Mucosa of descending colon (tissue), 3 donors: Measurements from ENCODE around the gene MSI2. TPM values are rescaled to one million over a fixed set of nuclear protein-coding genes. Genes with fewer than 3 reads are reported as not detected.

Source experiments
- ATAC-seq: fragments of 200-7000 bp; cut with Tn5 transposase; one replicate; pipeline ENCODE4 v1.9.1; 2020; ENCODE audit warnings: mild to moderate bottlenecking, moderate library complexity
- DNase-seq, 3 donors: peaks; one replicate each; pipeline ENCODE4 v3.0.0-alpha.2; 2020
- H3K36me3 ChIP-seq: fragments of 200-600 bp; one replicate; pipeline ENCODE4 v1.8.0; 2021; ENCODE audit warnings: low read depth, mild to moderate bottlenecking
- H3K4me1 ChIP-seq: fragments of 200-600 bp; one replicate; pipeline ENCODE4 v1.8.0; 2021; ENCODE audit warnings: low read depth, mild to moderate bottlenecking
- H3K4me3 ChIP-seq: fragments of 200-600 bp; one replicate; pipeline ENCODE4 v1.8.0; 2021; ENCODE audit warnings: mild to moderate bottlenecking
- H3K9me3 ChIP-seq: fragments of 200-600 bp; one replicate; pipeline ENCODE4 v1.8.0; 2021; ENCODE audit warnings: mild to moderate bottlenecking
- intact Hi-C, 2 donors: fragments of 100-400 bp; cut with DNase I in 1 of 2; cut with micrococcal nuclease in 1 of 2; formaldehyde crosslinking; loops; one replicate each; pipeline versions ENCODE4 v1.11.0 to v1.11.1; 2022; cut with DNase I, micrococcal nuclease
- total RNA-seq, 3 donors: library from RNA; stranded (reverse); fragmentation: NEBNext Ultra II Directional in 2 of 3; extraction: Animal tissue kit (Norgen Biotek cat#: 25700) in 2 of 3; gene quantifications; one replicate each; pipeline versions ENCODE4 v1.2.1 to v1.2.4, GENCODE V29; 2021 to 2023
- TF ChIP-seq, protein P1 (sequence below): fragments of 200-600 bp; IDR thresholded peaks from one replicate; pipeline ENCODE4 v1.8.0; 2022; ENCODE audit warnings: antibody characterized with exemption, mild to moderate bottlenecking
- donor health status: DM: no; HTN: no; CAD: no; lungs with moderate emphysema.
- donor health status: DM: no; HTN: no; CAD: no.
- donor health status: DM: no; HTN: yes; CAD: no.

MSI2 gene
- total RNA-seq, 3 donors from 2014 or later = 60.0 to 72.6 (median 65.7) TPM

DNA sequence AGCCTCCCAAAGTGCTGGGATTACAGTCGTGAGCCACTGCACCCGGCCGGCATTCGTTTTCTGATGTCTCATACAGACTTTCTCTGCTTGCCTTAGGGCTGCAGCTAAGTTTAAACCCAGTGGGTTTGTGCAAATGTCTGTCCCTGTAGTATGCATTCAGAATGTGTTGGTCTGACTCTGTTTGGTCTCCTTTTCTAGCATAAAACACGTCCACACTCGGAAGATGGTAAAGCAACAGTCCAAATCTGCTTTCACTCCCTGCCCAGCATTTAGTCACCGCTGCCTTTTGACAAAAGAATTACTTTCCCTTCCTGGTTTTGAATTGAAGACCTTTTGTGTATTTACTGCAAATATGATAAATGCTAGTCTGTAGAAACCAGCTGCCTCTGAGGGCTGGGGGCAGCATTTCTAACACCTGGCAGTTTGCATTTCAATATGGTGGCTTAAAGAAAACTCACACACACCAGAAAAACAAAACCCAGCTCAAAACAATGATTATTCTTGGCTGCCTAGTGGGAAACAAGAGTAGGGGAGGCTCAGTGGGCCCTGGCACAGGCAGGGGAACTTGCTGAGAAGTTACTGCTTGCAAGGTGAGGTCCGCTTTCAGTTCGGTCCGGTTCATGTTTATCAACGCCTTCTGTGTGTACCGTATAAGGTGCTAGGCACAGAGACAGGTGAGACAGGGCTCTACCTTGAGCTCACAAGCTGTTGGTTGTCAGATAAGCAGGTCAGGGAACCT, 56.9 kb downstream of the MSI2 start:
- TF ChIP-seq, protein P1, sequence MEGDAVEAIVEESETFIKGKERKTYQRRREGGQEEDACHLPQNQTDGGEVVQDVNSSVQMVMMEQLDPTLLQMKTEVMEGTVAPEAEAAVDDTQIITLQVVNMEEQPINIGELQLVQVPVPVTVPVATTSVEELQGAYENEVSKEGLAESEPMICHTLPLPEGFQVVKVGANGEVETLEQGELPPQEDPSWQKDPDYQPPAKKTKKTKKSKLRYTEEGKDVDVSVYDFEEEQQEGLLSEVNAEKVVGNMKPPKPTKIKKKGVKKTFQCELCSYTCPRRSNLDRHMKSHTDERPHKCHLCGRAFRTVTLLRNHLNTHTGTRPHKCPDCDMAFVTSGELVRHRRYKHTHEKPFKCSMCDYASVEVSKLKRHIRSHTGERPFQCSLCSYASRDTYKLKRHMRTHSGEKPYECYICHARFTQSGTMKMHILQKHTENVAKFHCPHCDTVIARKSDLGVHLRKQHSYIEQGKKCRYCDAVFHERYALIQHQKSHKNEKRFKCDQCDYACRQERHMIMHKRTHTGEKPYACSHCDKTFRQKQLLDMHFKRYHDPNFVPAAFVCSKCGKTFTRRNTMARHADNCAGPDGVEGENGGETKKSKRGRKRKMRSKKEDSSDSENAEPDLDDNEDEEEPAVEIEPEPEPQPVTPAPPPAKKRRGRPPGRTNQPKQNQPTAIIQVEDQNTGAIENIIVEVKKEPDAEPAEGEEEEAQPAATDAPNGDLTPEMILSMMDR = no peak
- Histone ChIP-seq H3K36me3 (no peaks in the 10 kb centered on the region), H3K9me3 (no peaks in the 10 kb centered on the region), H3K4me3 (no peak overlapping the region), H3K4me1 (peaks cover 6% of the 10 kb centered on the region)
- ATAC-seq = no peak
- intact Hi-C loops = no loop called here
- no peak for DNase-seq

DNA sequence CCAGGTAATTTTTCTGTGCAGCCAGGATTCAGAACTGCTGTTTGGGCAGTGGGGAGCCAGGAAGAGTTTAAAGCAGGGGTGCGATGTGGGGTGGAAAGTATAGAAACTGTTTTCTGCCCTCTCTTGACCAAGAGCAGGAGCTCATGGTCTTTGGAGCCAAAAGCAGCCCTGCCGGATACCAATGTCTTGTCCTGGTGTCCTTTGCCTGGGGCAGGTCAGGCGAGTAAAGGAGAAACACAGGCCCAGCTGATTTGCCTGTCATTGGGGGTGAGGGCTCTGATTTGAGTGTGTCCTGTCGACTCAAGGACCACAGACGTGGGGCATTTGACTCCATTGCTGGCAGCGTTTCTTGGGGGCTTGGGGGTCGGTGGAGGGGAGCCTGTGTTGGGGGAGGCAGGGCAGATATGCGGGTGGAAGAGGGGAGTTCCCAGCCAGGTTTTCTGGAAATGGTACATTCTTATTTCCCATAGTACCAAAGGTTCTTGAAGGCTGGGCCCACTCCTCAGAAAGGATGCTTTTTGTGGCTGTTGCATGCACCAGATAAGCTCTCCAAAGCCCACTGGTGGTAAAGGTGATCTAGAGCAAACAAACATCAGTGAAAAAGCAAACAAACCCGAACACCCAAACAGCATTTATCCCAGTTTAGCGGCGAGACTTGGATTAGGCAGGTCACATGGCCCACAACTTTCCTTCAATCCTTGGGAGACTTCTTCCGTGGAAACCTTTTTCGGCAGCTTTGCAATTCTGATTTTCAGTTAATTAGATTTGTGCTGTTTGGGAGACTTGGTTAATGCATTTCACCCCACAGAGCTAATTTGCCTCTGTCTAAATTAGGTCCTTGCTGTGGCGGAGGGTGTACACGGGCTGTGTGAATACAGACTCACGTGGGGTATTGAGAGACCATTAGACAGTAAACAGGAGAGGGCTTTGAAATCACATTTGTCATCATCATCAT, 59.0 kb downstream of the MSI2 start:
- ATAC-seq (no peak), DNase-seq (no peak)
- H3K9me3 ChIP-seq = no peaks in the 10 kb centered on the region
- intact Hi-C loops = no loop called here
- H3K4me3 ChIP-seq = no peak overlapping the region
- TF ChIP-seq, protein P1 = no peak
- peaks cover 6% of the 10 kb centered on the region for H3K4me1 ChIP-seq
- H3K36me3 ChIP-seq = no peaks in the 10 kb centered on the region

DNA sequence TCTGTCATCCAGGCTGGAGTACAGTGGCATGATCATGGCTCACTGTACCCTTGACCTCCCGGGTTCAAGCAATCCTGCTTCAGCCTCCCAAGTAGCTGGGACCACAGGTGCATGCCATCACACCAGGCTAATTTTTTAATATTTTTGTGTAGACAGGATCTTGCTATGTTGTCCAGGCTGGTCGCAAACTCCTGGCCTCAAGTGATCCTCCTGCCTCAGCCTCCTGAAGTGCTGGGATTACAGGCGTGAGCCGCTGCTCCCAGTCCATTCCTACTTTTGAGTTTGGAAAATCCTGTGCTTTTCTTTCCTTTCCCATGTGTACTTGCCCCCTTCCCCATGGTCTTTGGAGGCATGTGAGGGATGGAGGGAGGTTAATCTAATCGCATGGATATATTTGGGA, 60.0 kb downstream of the MSI2 start:
- no peaks in the 10 kb centered on the region for H3K36me3 ChIP-seq
- TF ChIP-seq, protein P1 = no peak

DNA sequence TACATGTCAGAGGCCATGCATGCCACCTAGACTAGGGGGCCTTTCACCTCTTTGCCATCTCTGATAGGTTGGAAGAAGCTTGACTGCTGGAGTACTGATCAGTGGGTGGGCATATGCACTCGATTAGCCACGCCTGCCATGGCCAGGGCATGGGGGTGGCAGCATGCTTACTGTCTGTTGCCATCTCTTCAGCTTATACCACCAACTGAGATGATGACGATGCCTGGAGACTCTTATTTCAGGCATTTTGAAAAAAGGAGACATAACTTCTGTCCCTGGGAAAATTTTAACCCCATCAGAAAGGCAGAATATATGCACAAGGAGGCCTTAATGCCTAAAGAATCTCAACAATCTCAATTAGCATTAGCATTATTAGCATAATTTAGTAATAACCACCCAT, 60.8 kb downstream of the MSI2 start:
- H3K36me3 ChIP-seq = no peaks in the 10 kb centered on the region
- no peak overlapping the region for H3K4me3 ChIP-seq
- ATAC-seq (no peak), DNase-seq (no peak)
- H3K4me1 ChIP-seq = peaks cover under 1% of the 10 kb centered on the region
- intact Hi-C loops = no loop called here
- TF ChIP-seq, protein P1 = no peak
- no peaks in the 10 kb centered on the region for H3K9me3 ChIP-seq

More for the DNA sequence above, 60.0 kb downstream of the MSI2 start:
- DNase-seq (no peak), ATAC-seq (no peak)
- intact Hi-C loops = no loop called here
- Histone ChIP-seq H3K4me1 (peaks cover 6% of the 10 kb centered on the region), H3K4me3 (no peak overlapping the region), H3K9me3 (no peaks in the 10 kb centered on the region)

DNA sequence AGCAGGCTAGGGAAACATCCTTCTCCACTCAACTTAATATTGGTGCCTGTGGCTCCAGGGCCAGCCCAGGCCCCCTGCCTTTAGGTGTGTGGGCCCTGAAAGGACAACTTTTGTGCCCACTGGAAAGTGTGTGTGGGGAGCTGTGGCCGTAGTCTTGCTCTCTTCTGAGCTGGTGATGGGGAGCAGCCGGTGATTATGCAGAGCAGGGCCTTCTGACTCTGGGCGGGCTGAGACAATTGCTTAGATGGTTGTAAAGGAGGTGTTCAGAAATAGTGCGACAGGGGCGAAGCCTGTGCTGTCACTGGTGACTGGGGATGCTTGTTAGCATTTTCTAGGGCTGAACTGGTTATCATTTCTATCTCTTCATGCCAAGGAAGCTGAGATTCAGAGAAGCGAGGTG, 62.6 kb downstream of the MSI2 start:
- TF ChIP-seq, protein P1 = no peak
- intact Hi-C loops = no loop called here
- Histone ChIP-seq H3K36me3 (no peaks in the 10 kb centered on the region), H3K9me3 (no peaks in the 10 kb centered on the region), H3K4me1 (no peaks in the 10 kb centered on the region), H3K4me3 (no peak overlapping the region)
- ATAC-seq (no peak), DNase-seq (no peak)
